Measurements from ENCODE around the gene SPACA6.
"Not testable (repeated sequence)": the region's sequence is repeated elsewhere in the genome, so short reads cannot be mapped to it uniquely, and the experiment has no call there.

The SPACA6 gene, protein sequence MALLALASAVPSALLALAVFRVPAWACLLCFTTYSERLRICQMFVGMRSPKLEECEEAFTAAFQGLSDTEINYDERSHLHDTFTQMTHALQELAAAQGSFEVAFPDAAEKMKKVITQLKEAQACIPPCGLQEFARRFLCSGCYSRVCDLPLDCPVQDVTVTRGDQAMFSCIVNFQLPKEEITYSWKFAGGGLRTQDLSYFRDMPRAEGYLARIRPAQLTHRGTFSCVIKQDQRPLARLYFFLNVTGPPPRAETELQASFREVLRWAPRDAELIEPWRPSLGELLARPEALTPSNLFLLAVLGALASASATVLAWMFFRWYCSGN

DNA sequence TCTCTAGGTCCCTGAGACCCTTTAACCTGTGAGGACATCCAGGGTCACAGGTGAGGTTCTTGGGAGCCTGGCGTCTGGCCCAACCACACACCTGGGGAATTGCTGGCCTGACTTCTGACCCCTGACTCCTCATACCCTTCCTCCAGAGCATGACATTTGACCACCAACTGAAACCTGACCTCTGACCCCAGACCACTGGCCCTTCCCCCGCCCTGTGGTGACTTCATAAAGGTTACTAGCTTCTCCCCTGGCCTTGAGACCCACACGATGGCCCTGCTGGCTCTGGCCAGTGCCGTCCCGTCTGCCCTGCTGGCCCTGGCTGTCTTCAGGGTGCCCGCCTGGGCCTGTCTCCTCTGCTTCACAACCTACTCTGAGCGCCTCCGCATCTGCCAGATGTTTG is at the start of gene SPACA6:
Gene SPACA6 (plus strand): TSS at position 71 of the 400 bp plus-strand sequence. CDS start 197 bp downstream, at position 268.
- DNase-seq, result no peak

DNA sequence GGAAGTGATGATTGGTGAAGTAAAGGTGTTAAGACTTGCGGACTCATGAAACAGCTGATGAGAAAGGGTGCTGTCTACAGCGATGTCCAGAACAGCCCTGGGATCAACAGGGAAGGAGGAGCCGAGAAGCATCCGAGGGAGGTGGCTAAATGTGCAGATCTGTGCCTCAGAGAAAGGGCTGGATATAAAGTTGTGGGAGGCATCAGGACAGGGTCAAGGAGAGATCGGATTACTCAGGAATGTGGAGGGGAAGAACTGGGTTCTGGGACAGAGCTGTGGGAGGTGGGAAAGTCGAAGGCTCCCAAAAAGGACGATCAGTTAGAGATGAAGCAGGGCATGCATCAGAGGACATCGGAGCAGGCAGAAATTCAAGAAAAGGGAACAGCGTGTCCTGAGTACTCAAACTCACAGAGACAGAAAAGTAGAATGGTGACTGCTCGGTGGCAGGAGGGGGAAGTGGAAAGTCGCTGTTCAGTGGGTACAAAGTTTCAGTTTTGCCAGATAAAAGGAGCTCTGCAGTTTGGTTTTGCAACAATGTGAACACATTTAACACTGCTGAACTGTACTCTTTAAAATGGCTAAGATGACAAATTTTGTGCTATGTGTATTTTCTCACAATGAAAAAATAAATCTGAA is 48.4 kb upstream of the SPACA6 start:
- no peak for DNase-seq

DNA sequence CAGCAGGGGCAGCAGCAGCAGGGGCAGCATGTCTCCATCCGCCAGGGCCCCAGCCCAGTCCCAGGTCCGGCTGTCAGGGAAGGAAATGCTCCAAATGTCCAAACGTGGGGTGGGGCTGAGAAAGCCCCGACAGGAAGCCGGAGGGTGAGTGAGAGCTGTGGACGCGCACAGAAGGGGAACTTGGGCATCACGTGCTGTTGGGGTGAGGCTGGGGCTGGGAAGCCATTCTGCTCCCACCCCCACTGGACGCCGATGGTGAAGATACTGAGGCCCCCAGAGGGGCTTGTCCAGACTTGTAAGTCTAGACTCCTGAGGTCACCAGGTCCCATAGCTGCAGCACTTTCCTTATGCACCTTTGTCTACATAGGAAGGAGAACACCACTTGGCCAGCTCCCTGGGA is 46.4 kb upstream of the SPACA6 start, which contains the start of gene SIGLEC14:
Gene SIGLEC14 (minus strand): TSS at position 96 of the 400 bp plus-strand sequence. CDS start 66 bp downstream, at position 30.
- not testable (repeated sequence) for DNase-seq

DNA sequence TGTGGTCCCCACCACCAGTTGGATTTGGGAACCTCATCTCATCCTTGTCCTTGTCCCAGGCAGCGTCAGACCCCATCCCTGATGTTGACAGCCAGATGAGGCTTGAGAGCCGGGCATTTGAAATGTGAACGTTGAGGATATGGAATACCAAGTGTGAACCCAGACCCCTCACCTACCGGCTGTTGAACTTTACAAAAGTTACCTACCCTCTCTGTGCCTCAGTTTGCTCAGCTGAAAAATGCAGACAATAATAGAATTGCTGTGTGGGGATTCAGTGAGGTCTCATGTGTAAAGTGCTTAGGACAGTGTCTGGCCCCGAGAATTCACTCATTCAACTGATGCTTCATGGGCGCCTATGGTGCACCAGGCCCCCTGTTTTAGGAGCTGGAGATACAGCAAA is 45.8 kb upstream of the SPACA6 start:
- DNase-seq, result no peak

DNA sequence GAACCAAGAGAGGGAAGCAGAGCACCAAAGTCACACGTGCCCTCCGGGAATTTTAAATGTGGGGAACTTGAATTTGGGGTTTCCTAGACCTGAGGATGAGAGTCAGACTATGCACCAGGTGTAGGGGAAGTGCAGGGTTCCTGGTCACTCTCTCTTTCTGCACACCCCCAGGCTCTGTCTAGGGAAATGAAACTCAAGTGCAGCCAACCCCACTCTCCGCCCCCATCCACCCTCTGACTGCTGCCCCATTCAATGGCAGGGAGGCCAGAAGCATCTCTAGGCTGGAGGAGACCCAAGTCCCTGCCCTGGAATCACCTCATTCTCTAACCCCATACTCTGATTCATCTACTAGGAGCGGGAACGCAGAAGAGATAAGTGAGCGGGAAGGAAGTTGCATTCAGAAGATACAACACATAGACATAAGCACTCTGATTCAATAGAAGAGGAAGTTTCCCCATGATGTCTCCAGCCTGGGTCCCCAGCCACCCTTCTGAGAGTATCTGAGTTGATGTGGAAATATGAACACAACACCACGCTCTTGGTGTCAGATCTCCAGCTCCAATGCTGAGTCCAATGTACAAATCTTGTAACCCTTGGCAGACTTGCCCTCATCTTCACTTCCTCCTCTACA is 41.8 kb upstream of the SPACA6 start:
- DNase-seq, result no peak

DNA sequence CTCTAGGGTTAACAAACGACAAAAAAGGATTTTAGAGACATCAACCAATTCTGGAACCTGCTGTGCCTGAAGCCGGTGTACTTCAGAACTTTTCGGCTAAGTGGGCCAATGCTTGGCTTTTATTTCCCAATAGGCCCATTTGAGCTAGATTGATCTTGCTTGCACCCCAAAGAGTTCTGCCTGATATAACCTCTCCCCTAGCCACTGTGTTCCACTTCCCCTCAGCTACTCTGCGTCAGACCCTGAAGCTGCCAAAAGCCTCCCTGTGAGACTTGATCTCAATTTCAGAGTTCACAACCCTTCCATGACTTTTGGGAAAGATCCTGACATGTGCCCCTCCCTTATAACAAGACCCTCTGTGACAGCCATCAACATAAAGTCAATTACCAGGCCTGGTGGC is 40.9 kb upstream of the SPACA6 start:
- DNase-seq, result no peak

DNA sequence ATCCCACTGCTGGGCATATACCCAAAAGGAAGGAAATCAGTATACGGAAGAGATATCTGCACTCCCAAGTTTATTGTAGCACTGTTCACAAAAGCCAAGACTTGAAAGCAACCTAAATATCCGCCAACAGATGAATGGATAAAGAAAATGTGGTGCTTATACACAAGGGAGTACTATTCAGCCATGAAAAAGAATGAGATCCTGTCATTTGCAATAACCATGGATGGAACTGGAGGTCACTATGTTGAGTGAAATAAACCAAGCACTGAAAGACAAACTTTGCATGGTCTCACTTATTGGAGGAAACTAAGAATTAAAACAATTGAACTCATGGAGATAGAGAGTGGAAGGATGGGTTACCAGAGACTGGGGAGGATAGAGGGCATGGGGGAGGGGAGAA is 40.0 kb upstream of the SPACA6 start:
- no peak for DNase-seq

DNA sequence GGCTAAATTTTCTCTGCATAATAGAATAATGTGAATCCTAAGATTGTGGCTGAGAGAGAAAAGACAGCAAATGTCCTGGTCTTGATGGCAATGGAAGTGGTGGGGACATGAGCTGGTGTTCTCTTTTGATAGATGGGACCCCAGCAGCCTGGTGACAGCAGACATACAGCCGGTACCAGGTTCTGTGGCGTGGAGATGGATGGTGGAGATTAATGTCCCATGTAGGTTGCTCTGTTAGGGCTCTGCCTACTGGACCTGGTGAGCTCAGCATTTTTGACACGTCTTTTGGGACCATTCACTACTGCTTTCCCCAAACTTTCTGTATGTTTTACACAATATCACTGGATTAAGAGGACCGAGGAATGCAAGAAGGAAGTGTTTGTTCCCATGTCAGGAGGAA is 38.3 kb upstream of the SPACA6 start:
- no peak for DNase-seq

DNA sequence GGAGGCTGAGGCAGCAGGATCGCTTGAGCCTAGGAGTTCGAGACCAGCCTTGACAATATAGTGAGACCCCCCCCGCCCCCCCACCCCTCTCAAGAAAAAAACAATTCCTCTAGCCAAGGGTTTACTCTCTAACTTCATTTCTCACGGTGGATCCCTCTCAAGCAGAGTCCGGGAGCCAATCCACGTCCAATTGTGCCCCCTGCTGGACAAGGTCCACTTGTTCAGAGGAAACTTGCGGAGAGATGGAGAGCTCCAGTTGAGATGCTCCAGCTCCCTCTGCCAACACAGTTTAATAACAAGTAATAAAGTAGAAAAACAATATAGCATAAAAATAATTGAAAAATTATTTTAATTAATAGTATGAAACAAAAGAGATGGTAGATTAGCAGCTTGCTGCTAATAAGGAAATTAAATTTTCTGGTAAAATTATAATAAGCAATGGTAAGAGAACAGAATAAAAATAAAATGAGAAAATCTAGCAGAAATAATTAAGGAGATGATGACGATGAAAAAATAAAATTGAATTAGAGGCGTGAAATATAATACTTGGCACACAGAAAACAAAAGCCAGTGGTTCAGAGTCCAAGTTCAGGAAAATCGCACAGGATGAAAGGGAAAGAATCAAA is 32.0 kb upstream of the SPACA6 start:
- peak; percentile 40 for DNase-seq

DNA sequence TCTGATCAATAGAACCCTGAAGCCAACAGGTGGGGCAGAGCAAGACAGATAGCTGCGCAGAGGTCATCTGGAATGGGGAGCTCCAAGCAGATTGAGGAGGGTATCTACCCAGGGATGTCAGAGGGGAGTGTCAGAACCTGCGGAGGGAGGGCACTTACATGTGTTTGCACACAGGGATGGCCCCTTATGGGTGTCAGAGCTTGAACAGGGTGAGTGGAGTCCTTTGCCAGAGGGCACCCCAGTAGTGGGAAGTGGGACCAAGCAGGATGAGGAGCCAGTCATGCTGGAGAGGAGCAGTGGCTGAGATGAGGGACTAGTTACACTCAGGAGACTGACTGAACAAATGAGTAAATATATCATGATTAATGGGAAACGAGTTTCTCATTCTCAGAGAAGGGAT is 29.5 kb upstream of the SPACA6 start:
- DNase-seq, result no peak

DNA sequence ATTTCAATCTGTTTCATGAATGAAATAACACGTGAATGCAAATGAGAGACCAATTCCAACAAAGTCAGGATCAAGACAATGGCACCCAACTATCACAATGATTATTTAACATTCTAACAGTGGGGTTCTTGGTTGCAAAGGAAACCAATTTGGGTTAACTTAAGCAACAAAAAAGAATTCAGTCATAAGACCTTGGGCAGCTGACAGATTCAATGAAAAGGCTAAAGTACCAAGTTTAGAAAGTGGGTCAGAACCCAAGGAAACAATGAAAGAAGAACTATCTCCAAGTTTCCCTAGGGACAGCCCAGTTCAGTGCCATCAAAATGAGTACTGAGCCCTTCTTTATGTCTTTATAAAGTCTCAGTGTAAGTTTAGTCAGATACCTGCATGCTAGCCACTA is 29.0 kb upstream of the SPACA6 start:
- no peak for DNase-seq

DNA sequence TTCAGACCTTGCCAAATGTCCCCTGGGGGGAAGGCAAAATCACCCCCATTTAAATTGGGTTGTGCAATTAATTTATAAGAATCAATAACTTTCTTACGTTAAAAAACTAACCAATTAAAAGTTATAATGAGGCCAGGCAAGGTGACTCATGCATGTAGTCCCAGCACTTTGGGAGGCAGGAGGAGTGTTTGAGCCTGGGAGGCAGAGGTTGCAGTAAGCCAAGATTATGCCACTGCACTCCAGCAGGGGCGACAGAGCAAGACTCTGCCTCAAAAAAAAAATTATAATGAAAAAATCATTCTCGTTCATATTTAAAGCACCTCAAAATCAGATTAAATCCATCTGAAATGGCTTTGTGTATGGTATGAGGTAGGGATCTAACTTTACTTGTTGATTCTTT is 28.1 kb upstream of the SPACA6 start:
- DNase-seq, result no peak

DNA sequence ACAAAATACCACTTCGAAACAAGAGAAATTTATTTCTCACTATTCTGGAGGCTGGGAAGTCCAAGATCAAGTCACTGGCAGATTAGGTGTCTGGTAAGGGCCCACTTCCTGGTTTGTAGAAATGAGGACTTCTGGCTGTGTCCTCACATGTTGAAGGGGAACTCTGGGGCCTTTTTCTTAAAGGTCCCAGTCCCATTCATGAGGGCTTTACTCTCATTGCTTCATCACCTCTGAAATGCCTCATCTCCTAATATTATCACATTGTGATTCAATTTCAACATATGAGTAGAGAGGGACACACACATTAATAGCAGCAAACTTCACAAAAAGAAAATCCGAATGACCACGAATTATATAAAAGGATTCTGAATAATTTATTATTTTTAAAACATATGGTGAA is 24.9 kb upstream of the SPACA6 start:
- no peak for DNase-seq

DNA sequence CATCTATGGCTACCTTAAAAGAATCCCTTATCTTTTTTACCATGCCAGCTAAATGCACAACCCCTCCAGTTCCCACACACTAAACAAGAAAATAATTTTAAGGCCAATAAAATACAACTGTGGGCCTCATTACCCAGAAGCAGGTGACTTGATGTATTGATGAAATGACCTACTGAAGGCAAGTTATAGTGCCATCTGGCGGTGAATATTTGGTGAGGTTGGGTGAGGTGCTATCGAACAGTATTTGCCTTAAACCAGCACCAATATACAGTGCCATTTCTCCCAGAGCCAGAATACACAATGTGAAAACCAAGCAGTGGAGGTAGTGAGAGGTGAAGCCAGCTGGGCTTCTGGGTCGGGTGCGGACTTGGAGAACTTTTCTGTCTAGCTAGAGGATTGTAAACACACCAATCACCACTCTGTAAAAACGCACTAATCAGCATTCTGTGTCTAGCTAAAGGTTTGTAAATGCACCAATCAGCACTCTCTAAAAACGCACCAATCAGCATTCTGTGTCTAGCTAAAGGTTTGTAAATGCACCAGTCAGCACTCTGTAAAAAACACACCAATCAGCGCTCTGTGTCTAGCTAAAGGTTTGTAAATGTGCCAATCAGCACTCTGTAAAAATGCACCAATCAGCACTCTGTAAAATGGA is 17.1 kb upstream of the SPACA6 start:
- not testable (repeated sequence) for DNase-seq

DNA sequence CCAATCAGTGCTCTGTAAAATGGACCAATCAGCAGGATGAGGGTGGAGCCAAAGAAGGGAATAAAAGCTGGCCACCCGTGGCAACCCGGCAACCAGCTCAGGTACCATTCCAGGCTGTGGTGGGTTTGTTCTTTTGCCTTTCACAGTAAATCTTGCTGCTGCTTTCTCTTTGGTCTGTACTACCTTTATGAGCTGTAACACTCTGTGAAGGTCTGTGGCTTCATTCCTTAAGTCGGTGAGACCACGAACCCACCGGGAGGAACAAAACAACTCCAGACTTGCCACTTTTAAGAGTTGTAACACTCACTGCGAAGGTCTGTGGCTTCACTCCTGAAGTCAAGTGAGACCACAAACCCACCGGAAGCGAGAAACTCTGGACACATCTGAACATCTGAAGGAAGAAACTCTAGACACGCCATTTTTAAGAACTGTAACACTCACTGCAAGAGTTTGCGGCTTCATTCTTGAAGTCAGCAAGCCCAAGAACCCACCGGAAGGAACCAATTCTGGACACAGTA is 16.5 kb upstream of the SPACA6 start:
- no peak for DNase-seq

DNA sequence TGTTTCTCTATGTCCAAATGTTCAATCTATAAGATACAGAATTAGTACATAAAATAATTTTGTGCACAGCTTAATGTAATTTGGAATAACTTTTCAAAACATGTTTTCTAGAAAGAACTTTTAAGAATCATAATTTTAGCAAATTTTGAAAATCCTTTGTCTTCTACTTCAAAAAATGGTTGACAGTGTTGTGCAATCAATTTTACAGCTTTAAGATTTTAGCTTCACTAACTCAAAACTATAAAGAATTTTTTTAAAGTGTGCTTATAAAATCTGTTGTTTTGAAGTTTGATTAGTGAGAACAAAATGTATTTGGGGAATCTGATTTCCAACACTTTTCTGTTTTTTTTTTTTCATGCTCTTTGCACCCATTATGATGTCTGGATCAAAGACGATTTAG is 12.7 kb upstream of the SPACA6 start:
- DNase-seq, result no peak

DNA sequence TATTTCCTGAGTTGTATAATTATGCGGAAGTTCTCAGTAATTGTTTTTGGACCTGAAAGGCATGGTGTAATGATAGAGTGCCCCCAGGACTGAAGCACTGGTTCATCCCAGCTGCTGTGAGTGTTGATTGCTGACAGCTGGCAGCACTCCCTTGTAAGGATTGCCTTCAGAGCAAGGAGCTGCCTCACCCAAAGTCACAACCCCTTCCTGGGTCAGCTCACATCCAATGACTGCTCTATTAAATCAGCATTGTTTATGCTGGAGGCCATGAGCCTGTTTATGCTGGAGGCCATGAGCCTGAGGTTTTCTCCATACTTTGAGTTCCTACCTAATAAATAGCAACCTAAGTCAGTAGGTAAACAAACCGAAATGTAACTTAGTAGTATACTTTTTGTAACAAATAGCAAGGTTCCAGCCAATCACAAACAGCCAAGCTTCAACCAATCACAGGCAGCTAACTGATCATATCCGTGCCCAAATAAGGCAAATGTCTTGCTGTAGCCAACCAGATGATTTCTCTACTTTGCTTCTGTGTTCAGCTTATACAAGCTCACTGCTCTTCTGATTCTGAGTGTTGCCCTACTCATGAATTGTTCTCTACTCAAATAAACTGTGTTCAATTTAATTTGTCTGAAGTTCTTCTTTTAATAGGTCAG is 11.7 kb upstream of the SPACA6 start:
- DNase-seq, result no peak

DNA sequence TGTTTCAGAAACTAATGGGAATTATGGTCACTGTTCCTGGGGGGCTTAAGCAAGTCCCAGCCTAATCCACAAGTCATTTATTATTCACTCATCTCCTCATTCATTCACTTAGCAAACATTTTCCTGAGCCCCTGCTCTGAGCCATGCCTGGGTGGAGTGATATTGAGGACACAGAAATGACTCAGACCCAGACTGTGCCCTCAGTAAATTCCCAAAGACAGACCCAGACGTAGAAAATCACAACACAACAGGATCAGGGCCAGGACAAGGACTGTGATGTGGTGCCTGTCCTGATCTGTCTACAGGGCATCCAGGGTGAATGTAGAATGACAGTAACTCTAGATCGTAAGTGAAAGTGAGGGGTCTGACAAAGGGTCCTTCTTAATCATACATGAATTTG is 7.0 kb upstream of the SPACA6 start:
- no peak for DNase-seq

DNA sequence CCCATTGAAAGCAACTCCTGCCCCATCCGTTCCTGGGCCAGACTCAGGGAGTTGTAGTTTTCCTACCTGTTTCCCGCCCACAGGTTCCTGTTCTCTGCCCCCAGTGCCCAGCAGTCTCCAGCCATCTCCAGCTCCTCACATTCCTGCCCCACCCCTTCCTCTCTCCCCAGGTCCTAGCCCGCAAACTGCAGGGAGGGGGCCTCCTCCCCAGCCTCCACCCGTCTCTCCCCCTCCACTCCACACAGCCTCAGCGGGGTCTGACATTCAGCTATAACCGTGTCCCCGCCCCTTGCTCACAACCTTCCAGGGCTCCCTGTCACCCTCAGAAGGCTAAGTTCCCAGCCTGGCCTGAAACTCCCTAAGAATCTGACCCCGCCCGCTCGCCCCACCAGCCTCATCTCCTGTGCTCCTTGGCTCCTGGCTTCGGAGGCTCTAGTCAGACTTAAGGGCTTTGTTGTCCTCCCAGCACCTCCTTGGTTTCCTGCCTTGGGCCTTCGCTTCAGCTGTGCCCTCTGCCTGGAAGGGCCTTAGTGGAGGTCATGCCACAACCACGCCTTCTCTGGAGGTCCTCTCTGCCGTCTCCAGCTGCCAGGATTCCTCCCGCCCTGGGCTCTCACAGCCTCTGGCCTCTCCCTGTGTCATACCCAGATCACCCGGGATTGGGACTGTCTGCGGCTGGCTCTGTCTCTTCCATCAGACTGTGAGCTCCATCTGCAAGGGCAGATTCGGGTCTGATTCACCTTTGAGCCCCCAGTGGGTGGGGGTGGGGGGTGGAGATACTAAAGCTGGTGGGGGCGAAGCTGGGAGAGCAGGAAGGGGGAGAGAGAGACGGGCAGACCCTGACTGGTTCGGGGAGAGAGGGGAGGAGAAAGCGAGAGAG is 5.1 kb upstream of the SPACA6 start:
- no peak for DNase-seq

DNA sequence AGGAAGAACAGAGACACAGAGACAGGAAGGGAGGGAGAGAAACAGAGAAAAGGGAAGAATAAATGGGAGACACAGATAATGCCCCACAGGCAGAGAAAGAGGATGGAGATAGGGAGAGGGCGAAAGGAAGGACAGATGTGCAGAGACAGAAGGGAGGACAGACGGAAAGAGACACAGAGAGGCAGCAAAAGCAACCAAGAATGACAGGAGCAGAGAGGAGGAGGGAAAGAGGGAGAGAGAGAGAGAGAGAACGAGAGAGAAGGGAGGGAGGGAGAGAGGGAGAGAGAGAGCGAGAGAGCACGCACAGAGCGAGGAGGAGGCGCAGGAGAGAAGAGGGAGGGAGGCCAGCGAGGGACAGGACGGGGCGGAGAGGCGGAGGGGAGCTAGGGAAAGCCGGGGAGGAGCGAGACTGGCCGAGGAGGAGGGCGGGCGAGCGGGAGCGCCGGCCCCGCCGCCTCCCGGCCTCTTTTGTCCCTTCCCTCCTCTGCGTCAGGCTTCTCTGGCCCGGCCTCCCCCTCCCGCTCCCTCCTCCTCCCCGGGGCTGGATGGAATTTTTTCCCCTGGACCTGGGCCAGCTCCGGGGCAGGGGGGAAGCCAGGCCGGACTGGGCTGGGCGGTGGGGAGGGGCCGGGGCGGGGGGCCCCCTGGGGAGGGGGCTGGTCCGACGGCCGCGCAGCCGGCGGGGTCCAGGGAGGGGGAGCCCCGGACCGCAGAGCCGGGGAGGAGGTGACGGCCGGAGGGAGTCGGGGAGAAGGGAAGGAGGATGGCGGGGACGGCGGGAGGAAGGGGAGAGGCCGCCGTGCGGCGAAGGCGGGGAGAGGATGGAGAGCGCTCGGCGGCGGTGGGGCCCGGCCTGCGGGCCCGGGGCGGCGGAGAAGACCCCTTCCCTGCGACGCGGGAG is 4.2 kb upstream of the SPACA6 start:
- no peak for DNase-seq
